Skeletal muscle tissue (tissue), 4 donors: ENCODE measurements around the gene L3MBTL2. TPM values are rescaled to one million over a fixed set of nuclear protein-coding genes. Genes with fewer than 3 reads are reported as not detected.
"Not testable (repeated sequence)": the region's sequence is repeated elsewhere in the genome, so short reads cannot be mapped to it uniquely, and the experiment has no call there.

Experiments
- H3K27ac ChIP-seq: one replicate; pipeline ENCODE4 v1.7.0; 2013; ENCODE audit warnings: mild to moderate bottlenecking, low read depth, low read length, inconsistent platforms
- H3K27me3 ChIP-seq, 3 donors: one replicate each; pipeline ENCODE4 v1.7.0; 2013; ENCODE audit warnings: low read length in 3 of 3; ENCODE audit not compliant: control insufficient read depth in 3 of 3, insufficient read depth in 3 of 3
- H3K36me3 ChIP-seq, 3 donors: one replicate each; pipeline ENCODE4 v1.7.0; 2013; ENCODE audit warnings: low read length in 3 of 3; ENCODE audit not compliant: control insufficient read depth in 3 of 3, insufficient read depth in 3 of 3
- H3K4me1 ChIP-seq, 3 donors: one replicate each; pipeline ENCODE4 v1.7.0; 2013; ENCODE audit warnings: low read length in 3 of 3, mild to moderate bottlenecking in 3 of 3; ENCODE audit not compliant: control insufficient read depth in 3 of 3, insufficient read depth in 3 of 3
- H3K4me3 ChIP-seq, 3 donors: one replicate each; pipeline ENCODE4 v1.7.0; 2013; ENCODE audit warnings: low read length in 3 of 3
- H3K9ac ChIP-seq, 3 donors: one replicate each; pipeline ENCODE4 v1.7.0; 2013; ENCODE audit warnings: low read length in 3 of 3, mild to moderate bottlenecking in 3 of 3, moderate library complexity in 2 of 3, low read depth in 1 of 3
- H3K9me3 ChIP-seq, 3 donors: one replicate each; pipeline ENCODE4 v1.7.0; 2013; ENCODE audit warnings: low read length in 3 of 3; ENCODE audit not compliant: control insufficient read depth in 3 of 3
- total RNA-seq: library from RNA; depleted of rRNA; stranded (reverse); fragments of >200 nt; gene quantifications from one replicate; pipeline ENCODE4 v1.2.3, GENCODE V29; 2014
- donor health status: Osteomylitis.

L3MBTL2 gene
- 9.4 TPM for total RNA-seq

DNA sequence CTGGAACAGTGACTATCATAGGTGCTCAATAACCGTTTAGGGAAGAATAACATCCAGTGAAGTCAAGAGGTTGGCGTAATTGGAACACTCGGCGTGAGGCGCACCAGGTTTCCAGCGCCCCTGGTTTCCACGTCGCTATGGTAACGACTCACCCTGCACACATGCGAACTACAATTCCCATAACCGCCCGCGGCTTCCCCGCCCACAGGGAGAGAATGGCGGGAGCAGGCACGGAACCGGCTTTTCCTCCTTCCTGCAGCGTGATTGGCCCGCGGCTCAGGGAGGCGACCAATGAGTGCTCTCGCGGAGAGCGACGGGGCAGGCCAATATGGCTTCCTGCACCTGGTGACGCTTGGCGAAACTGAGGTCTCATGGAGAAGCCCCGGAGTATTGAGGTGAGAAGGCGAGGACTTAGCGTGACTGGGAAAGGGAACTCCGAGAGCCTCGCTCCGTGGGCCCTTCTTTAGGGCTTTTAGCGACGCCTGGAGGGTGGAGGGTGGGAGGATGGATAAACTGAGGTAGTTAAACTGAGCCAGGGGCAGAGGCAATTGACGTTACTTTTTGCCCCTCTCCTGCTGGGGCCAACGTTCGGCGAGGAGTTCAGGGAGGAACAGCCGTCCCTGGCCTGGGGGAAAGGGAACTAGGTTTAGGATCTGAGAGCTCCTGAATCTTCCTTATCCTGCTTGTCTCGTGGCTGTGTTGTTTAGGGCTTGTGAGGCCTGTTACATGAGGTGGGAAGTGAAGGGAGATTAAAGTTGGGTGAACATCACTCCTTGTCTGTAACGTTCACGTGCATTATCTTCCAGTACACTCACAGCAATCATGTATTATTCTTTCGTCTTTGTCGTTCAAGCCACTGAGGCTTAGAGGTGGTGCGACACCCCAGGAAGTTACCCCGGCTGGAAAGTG lies at the start of gene L3MBTL2:
Gene L3MBTL2, plus strand, starts transcription at position 321 of the 909 bp plus-strand sequence. Its CDS starts 51 bp downstream, at position 372.
- peak within 1 kb of the TSS; percentile 69 for H3K27ac ChIP-seq
- H3K9ac ChIP-seq, result peak within 1 kb of the TSS; percentile 84 to 97 (median 92)
- peaks cover 0 to 2% (median 0%) of the 10 kb centered on the region in 3 donors for H3K27me3 ChIP-seq

DNA sequence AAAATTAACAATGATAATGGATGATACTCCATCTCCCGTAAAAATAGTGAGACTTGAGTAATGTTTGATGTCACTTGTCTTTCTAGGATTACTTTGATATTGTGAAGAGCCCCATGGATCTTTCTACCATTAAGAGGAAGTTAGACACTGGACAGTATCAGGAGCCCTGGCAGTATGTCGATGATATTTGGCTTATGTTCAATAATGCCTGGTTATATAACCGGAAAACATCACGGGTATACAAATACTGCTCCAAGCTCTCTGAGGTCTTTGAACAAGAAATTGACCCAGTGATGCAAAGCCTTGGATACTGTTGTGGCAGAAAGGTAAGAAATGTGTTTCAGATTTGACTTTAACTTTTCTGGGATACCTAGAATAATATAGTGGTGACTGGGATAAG lies 48.0 kb upstream of the L3MBTL2 start:
- H3K4me1 ChIP-seq, result no peaks in the 10 kb centered on the region
- H3K27ac ChIP-seq, result no peak overlapping the region
- H3K4me3 ChIP-seq, result no peak overlapping the region
- no peaks in the 10 kb centered on the region for H3K27me3 ChIP-seq
- no peaks in the 10 kb centered on the region for H3K9me3 ChIP-seq
- H3K9ac ChIP-seq, result no peak overlapping the region
- H3K36me3 ChIP-seq, result peaks cover 45 to 92% (median 91%) of the 10 kb centered on the region in 3 donors

More for the DNA sequence above, at the start of gene L3MBTL2:
- no peaks in the 10 kb centered on the region for H3K9me3 ChIP-seq
- peaks cover 4 to 11% (median 4%) of the 10 kb centered on the region in 3 donors for H3K36me3 ChIP-seq
- peaks cover 6 to 11% (median 8%) of the 10 kb centered on the region in 3 donors for H3K4me1 ChIP-seq
- peak within 1 kb of the TSS; percentile 97 to 100 (median 99) for H3K4me3 ChIP-seq

DNA sequence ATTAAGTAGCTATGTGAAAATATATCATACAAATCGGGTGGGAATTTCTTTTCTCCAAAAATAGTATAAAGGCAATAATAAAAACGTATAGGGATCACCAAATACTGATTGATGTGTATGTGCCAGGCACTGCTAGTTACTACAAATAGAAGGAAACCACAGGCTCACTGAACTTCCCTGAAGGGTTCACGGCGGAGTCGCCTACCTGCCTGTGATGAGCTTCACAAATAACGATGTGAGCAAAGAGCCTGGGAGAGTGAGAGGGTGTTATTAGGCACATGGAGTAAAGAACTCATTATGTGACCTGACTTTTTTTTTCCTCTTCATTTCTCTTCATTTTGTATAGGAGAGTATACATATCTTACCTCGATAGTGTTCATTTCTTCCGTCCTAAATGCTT lies 36.0 kb upstream of the L3MBTL2 start:
- H3K36me3 ChIP-seq, result peaks cover 56 to 81% (median 71%) of the 10 kb centered on the region in 3 donors
- H3K27me3 ChIP-seq, result no peaks in the 10 kb centered on the region
- H3K4me3 ChIP-seq, result no peak overlapping the region
- no peaks in the 10 kb centered on the region for H3K4me1 ChIP-seq
- H3K27ac ChIP-seq, result no peak overlapping the region
- H3K9me3 ChIP-seq, result no peaks in the 10 kb centered on the region
- no peak overlapping the region for H3K9ac ChIP-seq

DNA sequence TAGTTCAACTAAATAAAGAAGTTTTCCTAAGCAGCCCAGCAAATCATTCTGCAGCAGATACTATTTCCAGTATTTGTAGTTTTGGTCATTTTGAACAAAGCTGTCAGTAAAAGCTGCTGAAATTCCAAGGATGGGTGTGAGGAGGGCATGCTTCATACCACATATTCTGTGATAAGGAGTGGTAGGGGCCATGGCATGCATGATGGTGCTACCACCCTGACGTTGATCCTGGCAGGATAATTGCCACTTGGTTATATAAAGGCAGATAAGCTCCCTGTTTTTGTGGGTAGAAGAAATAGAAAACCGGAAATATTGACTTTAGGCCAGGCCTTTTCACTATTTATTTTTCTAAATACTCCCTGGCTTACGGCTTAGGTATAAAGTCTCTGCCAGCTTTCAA lies 33.1 kb upstream of the L3MBTL2 start:
- no peak overlapping the region for H3K27ac ChIP-seq
- H3K9me3 ChIP-seq, result no peaks in the 10 kb centered on the region
- peaks cover 60 to 77% (median 76%) of the 10 kb centered on the region in 3 donors for H3K36me3 ChIP-seq
- no peak overlapping the region for H3K4me3 ChIP-seq
- H3K27me3 ChIP-seq, result no peaks in the 10 kb centered on the region
- H3K9ac ChIP-seq, result no peak overlapping the region
- H3K4me1 ChIP-seq, result peaks cover 2 to 9% (median 4%) of the 10 kb centered on the region in 3 donors

DNA sequence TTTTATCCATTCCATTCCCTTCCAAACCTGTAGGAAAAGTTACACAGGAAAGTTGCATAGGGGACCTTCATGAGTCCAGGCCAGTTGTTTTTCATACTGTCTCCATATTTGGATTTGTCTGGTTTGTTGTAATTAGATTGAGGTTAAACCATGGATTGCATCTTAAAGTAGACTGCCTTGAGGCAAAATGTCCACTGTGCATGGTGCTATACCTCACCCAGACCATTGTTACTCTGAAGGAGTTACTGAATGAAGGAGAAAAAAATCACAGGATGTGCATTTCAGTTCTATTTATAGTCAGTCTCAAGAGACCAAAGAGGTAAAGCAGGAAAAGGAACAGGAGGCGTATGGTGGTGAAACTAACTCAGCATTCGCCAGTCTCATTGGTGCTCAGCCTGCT lies 29.6 kb upstream of the L3MBTL2 start:
- no peaks in the 10 kb centered on the region for H3K27me3 ChIP-seq
- no peaks in the 10 kb centered on the region for H3K9me3 ChIP-seq
- H3K36me3 ChIP-seq, result peaks cover 57 to 76% (median 72%) of the 10 kb centered on the region in 3 donors
- no peak overlapping the region for H3K27ac ChIP-seq
- no peak overlapping the region for H3K9ac ChIP-seq
- no peak overlapping the region for H3K4me3 ChIP-seq
- peaks cover 22 to 27% (median 24%) of the 10 kb centered on the region in 3 donors for H3K4me1 ChIP-seq

GRCh38 chr22:41177040-41177621 lies 28.0 kb upstream of the L3MBTL2 start:
- Histone ChIP-seq H3K27ac (no peak overlapping the region), H3K4me1 (peaks cover 22 to 34% (median 33%) of the 10 kb centered on the region in 3 donors), H3K9ac (peak overlapping the region in 1 of 3 donors; percentile 25), H3K4me3 (no peak overlapping the region), H3K36me3 (peaks cover 50 to 67% (median 66%) of the 10 kb centered on the region in 3 donors), H3K27me3 (no peaks in the 10 kb centered on the region), H3K9me3 (no peaks in the 10 kb centered on the region)

DNA sequence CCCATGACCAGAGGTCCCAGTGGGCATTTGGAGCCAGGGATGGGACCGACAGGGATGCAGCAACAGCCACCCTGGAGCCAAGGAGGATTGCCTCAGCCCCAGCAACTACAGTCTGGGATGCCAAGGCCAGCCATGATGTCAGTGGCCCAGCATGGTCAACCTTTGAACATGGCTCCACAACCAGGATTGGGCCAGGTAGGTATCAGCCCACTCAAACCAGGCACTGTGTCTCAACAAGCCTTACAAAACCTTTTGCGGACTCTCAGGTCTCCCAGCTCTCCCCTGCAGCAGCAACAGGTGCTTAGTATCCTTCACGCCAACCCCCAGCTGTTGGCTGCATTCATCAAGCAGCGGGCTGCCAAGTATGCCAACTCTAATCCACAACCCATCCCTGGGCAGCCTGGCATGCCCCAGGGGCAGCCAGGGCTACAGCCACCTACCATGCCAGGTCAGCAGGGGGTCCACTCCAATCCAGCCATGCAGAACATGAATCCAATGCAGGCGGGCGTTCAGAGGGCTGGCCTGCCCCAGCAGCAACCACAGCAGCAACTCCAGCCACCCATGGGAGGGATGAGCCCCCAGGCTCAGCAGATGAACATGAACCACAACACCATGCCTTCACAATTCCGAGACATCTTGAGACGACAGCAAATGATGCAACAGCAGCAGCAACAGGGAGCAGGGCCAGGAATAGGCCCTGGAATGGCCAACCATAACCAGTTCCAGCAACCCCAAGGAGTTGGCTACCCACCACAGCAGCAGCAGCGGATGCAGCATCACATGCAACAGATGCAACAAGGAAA lies 27.3 kb upstream of the L3MBTL2 start:
- H3K36me3 ChIP-seq, result peaks cover 46 to 60% (median 60%) of the 10 kb centered on the region in 3 donors
- peak overlapping the region in 2 of 3 donors; percentile 10 to 40 for H3K9ac ChIP-seq
- no peaks in the 10 kb centered on the region for H3K27me3 ChIP-seq
- H3K4me3 ChIP-seq, result no peak overlapping the region
- no peak overlapping the region for H3K27ac ChIP-seq
- peaks cover 24 to 37% (median 34%) of the 10 kb centered on the region in 3 donors for H3K4me1 ChIP-seq
- no peaks in the 10 kb centered on the region for H3K9me3 ChIP-seq

DNA sequence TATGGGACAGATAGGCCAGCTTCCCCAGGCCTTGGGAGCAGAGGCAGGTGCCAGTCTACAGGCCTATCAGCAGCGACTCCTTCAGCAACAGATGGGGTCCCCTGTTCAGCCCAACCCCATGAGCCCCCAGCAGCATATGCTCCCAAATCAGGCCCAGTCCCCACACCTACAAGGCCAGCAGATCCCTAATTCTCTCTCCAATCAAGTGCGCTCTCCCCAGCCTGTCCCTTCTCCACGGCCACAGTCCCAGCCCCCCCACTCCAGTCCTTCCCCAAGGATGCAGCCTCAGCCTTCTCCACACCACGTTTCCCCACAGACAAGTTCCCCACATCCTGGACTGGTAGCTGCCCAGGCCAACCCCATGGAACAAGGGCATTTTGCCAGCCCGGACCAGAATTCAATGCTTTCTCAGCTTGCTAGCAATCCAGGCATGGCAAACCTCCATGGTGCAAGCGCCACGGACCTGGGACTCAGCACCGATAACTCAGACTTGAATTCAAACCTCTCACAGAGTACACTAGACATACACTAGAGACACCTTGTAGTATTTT lies 26.6 kb upstream of the L3MBTL2 start:
- no peak overlapping the region for H3K27ac ChIP-seq
- H3K9ac ChIP-seq, result peak overlapping the region in 2 of 3 donors; percentile 10 to 40
- H3K4me3 ChIP-seq, result no peak overlapping the region
- H3K27me3 ChIP-seq, result no peaks in the 10 kb centered on the region
- peaks cover 42 to 54% (median 53%) of the 10 kb centered on the region in 3 donors for H3K36me3 ChIP-seq
- H3K4me1 ChIP-seq, result peaks cover 27 to 38% (median 34%) of the 10 kb centered on the region in 3 donors
- H3K9me3 ChIP-seq, result no peaks in the 10 kb centered on the region

DNA sequence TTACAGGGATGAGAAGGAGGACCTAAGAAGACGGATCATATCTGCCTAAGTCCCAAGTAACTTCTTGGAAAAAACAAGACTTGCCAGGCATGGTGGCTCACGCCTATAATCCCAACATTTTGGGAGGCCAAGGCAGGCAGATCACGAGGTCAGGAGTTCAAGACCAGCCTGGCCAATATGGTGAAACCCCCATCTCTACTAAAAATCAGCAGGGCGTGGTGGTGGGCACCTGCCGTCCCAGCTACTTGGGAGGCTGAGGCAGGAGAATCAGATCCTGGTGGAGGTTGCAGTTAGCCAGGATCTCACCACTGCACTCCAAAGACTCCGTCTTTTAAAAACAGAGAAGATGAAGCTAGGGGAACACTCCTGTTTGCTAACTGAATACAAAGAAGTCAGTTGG lies 24.8 kb upstream of the L3MBTL2 start:
- H3K27me3 ChIP-seq, H3K9ac ChIP-seq, H3K4me3 ChIP-seq, H3K9me3 ChIP-seq, H3K27ac ChIP-seq: not testable (repeated sequence)
- peaks cover 33 to 43% (median 38%) of the 10 kb centered on the region in 3 donors for H3K36me3 ChIP-seq
- peaks cover 27 to 40% (median 32%) of the 10 kb centered on the region in 3 donors for H3K4me1 ChIP-seq
